COLO668 (cell line): ENCODE results near the gene ASGR1.
"Not testable (repeated sequence)": the region's sequence is repeated elsewhere in the genome, so short reads cannot be mapped to it uniquely, and the experiment has no call there.

Source experiments
- DNase-seq: peaks from one replicate; lab custom pipeline; 2025; ENCODE audit not compliant: unreplicated experiment; lab: John Stamatoyannopoulos, UW

ASGR1 gene

GRCh38 chr17:7191069-7191468 is 11.9 kb upstream of the ASGR1 start:
- no peak for DNase-seq

GRCh38 chr17:7190276-7190917 is 11.2 kb upstream of the ASGR1 start:
- DNase-seq: no peak

- DNase-seq: no peak
These were observed 7.1 kb upstream of the ASGR1 start for GRCh38 chr17:7186241-7186640.

- no peak for DNase-seq
These were observed 5.5 kb upstream of the ASGR1 start for GRCh38 chr17:7184647-7185046.

GRCh38 chr17:7184091-7184488 is 4.9 kb upstream of the ASGR1 start:
- peak; percentile 74 for DNase-seq

GRCh38 chr17:7183433-7184090 is 4.4 kb upstream of the ASGR1 start:
- DNase-seq: no peak

GRCh38 chr17:7182101-7182500 is 2.9 kb upstream of the ASGR1 start:
- DNase-seq: not testable (repeated sequence)

- DNase-seq: no peak
These were observed 225 bp downstream of the ASGR1 start for GRCh38 chr17:7178973-7179316.

- DNase-seq: peak; percentile 25
These were observed 1.2 kb downstream of the ASGR1 start for GRCh38 chr17:7177954-7178477.

GRCh38 chr17:7177191-7177953 is 1.8 kb downstream of the ASGR1 start:
- DNase-seq: peak; percentile 36

GRCh38 chr17:7176841-7177190 is 2.4 kb downstream of the ASGR1 start:
- DNase-seq: no peak

- DNase-seq: no peak
These were observed 2.9 kb downstream of the ASGR1 start for GRCh38 chr17:7176107-7176840.

GRCh38 chr17:7175330-7175733 is 3.8 kb downstream of the ASGR1 start:
- no peak for DNase-seq

- DNase-seq: no peak
These were observed 4.4 kb downstream of the ASGR1 start for GRCh38 chr17:7174603-7175326.

- peak; percentile 43 for DNase-seq
These were observed 5.2 kb downstream of the ASGR1 start for GRCh38 chr17:7173687-7174602.

- DNase-seq: not testable (repeated sequence)
These were observed 6.5 kb downstream of the ASGR1 start for GRCh38 chr17:7172522-7173191.

- DNase-seq: not testable (repeated sequence)
These were observed 9.6 kb downstream of the ASGR1 start for GRCh38 chr17:7169565-7169908.

GRCh38 chr17:7168841-7169564 is 10.2 kb downstream of the ASGR1 start:
- not testable (repeated sequence) for DNase-seq

GRCh38 chr17:7167832-7168231 is 11.3 kb downstream of the ASGR1 start:
- DNase-seq: no peak
